CD14-positive monocyte (primary cell): ENCODE measurements around the gene STX10. TPM values are rescaled to one million over a fixed set of nuclear protein-coding genes. Genes with fewer than 3 reads are reported as not detected.
"Not testable (repeated sequence)": the region's sequence is repeated elsewhere in the genome, so short reads cannot be mapped to it uniquely, and the experiment has no call there.

Source experiments
- DNase-seq, 3 donors: peaks; one replicate each; pipeline ENCODE4 v3.0.0-alpha.2; 2011 to 2022
- H2AFZ ChIP-seq: 2 replicates; pipeline ENCODE4 v1.6.0; 2012; ENCODE audit warnings: mild to moderate bottlenecking, low read depth, low read length, inconsistent platforms; ENCODE audit not compliant: insufficient read depth, poor library complexity, severe bottlenecking
- H3K27ac ChIP-seq, 2 donors: 1 replicate in 1 of 2; 2 replicates in 1 of 2; pipeline ENCODE4 v1.5.1; 2012 to 2013; ENCODE audit warnings: low read length in 2 of 2, control low read depth in 1 of 2, inconsistent platforms in 1 of 2, low read depth in 1 of 2, mild to moderate bottlenecking in 1 of 2
- H3K27me3 ChIP-seq, 2 donors: one replicate each; pipeline versions ENCODE4 v1.6.0 to v1.6.1; 2011 to 2013; ENCODE audit warnings: low read length in 2 of 2; ENCODE audit not compliant: control insufficient read depth in 2 of 2, insufficient read depth in 2 of 2
- H3K36me3 ChIP-seq, 2 donors: replicated peaks in 1 of 2; 1 replicate in 1 of 2; 2 replicates in 1 of 2; pipeline versions ENCODE4 v1.5.1 to v1.6.1; 2012 to 2013; ENCODE audit warnings: low read length in 2 of 2, control low read depth in 1 of 2, inconsistent platforms in 1 of 2, mild to moderate bottlenecking in 1 of 2; ENCODE audit not compliant: insufficient read depth in 2 of 2, control insufficient read depth in 1 of 2
- H3K4me1 ChIP-seq, 2 donors: 1 replicate in 1 of 2; 2 replicates in 1 of 2; pipeline versions ENCODE4 v1.5.1 to v1.6.1; 2012 to 2013; ENCODE audit warnings: low read length in 2 of 2, control low read depth in 1 of 2, inconsistent platforms in 1 of 2, mild to moderate bottlenecking in 1 of 2, moderate library complexity in 1 of 2; ENCODE audit not compliant: insufficient read depth in 2 of 2, control insufficient read depth in 1 of 2
- H3K4me2 ChIP-seq: replicated peaks from 2 replicates; pipeline ENCODE3; 2012; ENCODE audit warnings: low read length, moderate library complexity, mild to moderate bottlenecking; ENCODE audit not compliant: poor library complexity, severe bottlenecking; ENCODE audit errors: extremely low read depth
- H3K4me3 ChIP-seq, 3 experiments: fragments of 200-600 bp in 1 of 3; sonication (generic) in 1 of 3; replicated peaks in 1 of 3; 1 replicate in 2 of 3; 2 replicates in 1 of 3; pipeline ENCODE4 v1.5.1; 2011 to 2013; ENCODE audit warnings: low read length in 3 of 3, mild to moderate bottlenecking in 3 of 3, control low read depth in 2 of 3, low read depth in 2 of 3, inconsistent platforms in 1 of 3, moderate library complexity in 1 of 3
- H3K79me2 ChIP-seq: 2 replicates; pipeline ENCODE4 v1.6.0; 2012; ENCODE audit warnings: mild to moderate bottlenecking, control low read depth, inconsistent platforms, low read length, moderate library complexity; ENCODE audit not compliant: insufficient read depth
- H3K9ac ChIP-seq: 2 replicates; pipeline ENCODE4 v1.6.0; 2017; ENCODE audit warnings: low read length, mild to moderate bottlenecking; ENCODE audit not compliant: insufficient read depth, poor library complexity, severe bottlenecking
- H3K9me3 ChIP-seq, 2 donors: replicated peaks in 1 of 2; 1 replicate in 1 of 2; 2 replicates in 1 of 2; pipeline versions ENCODE4 v1.5.1 to v1.6.1; 2012 to 2013; ENCODE audit warnings: low read length in 2 of 2, control low read depth in 1 of 2; ENCODE audit not compliant: control insufficient read depth in 1 of 2, insufficient read depth in 1 of 2
- H4K20me1 ChIP-seq: 2 replicates; pipeline ENCODE4 v1.6.0; 2012; ENCODE audit warnings: mild to moderate bottlenecking, low read length, control low read depth, moderate library complexity; ENCODE audit not compliant: insufficient read depth
- H3K27ac Mint-ChIP-seq, 7 donors: one replicate each; pipeline ENCODE4 v1.8.0; 2020; ENCODE audit warnings: mild to moderate bottlenecking in 7 of 7, mixed read lengths in 7 of 7, moderate library complexity in 6 of 7, inconsistent platforms in 2 of 7
- H3K27me3 Mint-ChIP-seq, 3 donors: one replicate each; pipeline ENCODE4 v1.8.0; 2021 to 2022; ENCODE audit warnings: low read depth in 3 of 3, mild to moderate bottlenecking in 3 of 3, mixed read lengths in 3 of 3, moderate library complexity in 3 of 3, inconsistent platforms in 1 of 3
- H3K36me3 Mint-ChIP-seq, 2 donors: one replicate each; pipeline ENCODE4 v1.8.0; 2020; ENCODE audit warnings: mixed read lengths in 2 of 2, inconsistent platforms in 1 of 2, mild to moderate bottlenecking in 1 of 2
- H3K4me1 Mint-ChIP-seq: one replicate; pipeline ENCODE4 v1.8.0; 2020; ENCODE audit warnings: mild to moderate bottlenecking, mixed read lengths
- H3K4me3 Mint-ChIP-seq, 2 donors: one replicate each; pipeline ENCODE4 v1.8.0; 2020; ENCODE audit warnings: mild to moderate bottlenecking in 2 of 2, mixed read lengths in 2 of 2, moderate library complexity in 1 of 2
- H3K9me3 Mint-ChIP-seq, 7 donors: one replicate each; pipeline ENCODE4 v1.8.0; 2020 to 2022; ENCODE audit warnings: mixed read lengths in 7 of 7, mild to moderate bottlenecking in 6 of 7, moderate library complexity in 6 of 7, inconsistent platforms in 2 of 7
- WGBS: methylation state at CpG from one replicate; pipeline ENCODE4 v1.1.5; 2013; ENCODE audit warnings: missing lambda C conversion rate; ENCODE audit not compliant: insufficient coverage; 5-methylcytosine and 5-hydroxymethylcytosine counted together
- intact Hi-C, 2 donors: fragments of 100-400 bp; cut with micrococcal nuclease; formaldehyde crosslinking; loops; one replicate each; pipeline versions ENCODE4 v1.15.0 to v1.15.1; 2023
- polyA plus RNA-seq, 3 donors: library from polyadenylated mRNA; depleted of rRNA in 1 of 3; unstranded in 2 of 3; stranded (reverse) in 1 of 3; fragments of 300-500 nt in 2 of 3; fragments of >200 nt in 1 of 3; fragmentation: Illumina TruSeq in 2 of 3; gene quantifications; 1 replicate in 2 of 3; 2 replicates in 1 of 3; pipeline ENCODE4 v1.2.3, GENCODE V29; 2012 to 2021
- TF ChIP-seq, protein P1 (sequence below): fragments of 200-600 bp; IDR thresholded peaks from one replicate; pipeline ENCODE4 v1.8.0; 2022; ENCODE audit warnings: antibody characterized with exemption, mild to moderate bottlenecking

The STX10 gene
- polyA plus RNA-seq, 3 donors, result 158 to 392 (median 172) TPM

DNA sequence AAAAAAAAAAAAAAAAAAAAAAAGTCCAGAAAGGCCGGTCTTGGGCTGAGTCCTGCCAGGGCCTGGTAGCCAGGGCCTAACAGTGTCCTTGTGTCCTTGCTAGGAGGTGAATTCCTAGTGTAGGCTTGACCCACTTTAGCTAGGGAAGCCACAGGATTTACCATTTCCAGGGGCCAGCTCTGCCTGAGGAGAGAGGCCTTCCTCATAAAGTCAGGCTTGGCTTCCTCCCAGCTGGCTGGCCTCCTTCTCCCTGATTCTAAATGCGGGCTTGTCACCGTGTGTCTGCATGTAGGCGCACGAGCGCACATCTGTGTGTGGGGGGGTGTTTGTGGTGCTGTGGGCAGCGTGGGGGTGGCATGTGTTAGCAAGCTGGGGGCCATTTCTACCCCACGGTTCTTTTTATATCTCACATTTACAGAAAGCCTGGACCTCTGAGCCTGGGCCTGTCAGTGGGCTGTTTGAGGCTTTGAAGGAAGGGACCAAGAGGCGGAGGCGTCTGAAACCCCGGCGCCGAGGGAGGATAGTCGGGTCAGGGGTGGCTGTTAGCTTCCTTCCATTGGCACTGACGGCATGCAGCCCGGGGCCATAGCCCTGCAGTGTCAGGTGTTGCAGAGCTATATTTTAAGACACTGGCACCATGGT is 31.7 kb upstream of the STX10 start:
- H3K9me3 ChIP-seq, result no peaks in the 10 kb centered on the region
- no peaks in the 10 kb centered on the region for H3K27me3 Mint-ChIP-seq
- H3K4me3 ChIP-seq, result no peak overlapping the region
- no peaks in the 10 kb centered on the region for H3K27me3 ChIP-seq
- H3K27ac ChIP-seq, result peak overlapping the region in 1 of 2 donors; percentile 5
- peak overlapping the region; percentile 77 for H2AFZ ChIP-seq
- H3K4me1 Mint-ChIP-seq, result peaks cover 7% of the 10 kb centered on the region
- H3K4me1 ChIP-seq, result peaks cover 6 to 8% of the 10 kb centered on the region in 2 donors
- no peak overlapping the region for H3K4me3 Mint-ChIP-seq
- TF ChIP-seq, protein P1, sequence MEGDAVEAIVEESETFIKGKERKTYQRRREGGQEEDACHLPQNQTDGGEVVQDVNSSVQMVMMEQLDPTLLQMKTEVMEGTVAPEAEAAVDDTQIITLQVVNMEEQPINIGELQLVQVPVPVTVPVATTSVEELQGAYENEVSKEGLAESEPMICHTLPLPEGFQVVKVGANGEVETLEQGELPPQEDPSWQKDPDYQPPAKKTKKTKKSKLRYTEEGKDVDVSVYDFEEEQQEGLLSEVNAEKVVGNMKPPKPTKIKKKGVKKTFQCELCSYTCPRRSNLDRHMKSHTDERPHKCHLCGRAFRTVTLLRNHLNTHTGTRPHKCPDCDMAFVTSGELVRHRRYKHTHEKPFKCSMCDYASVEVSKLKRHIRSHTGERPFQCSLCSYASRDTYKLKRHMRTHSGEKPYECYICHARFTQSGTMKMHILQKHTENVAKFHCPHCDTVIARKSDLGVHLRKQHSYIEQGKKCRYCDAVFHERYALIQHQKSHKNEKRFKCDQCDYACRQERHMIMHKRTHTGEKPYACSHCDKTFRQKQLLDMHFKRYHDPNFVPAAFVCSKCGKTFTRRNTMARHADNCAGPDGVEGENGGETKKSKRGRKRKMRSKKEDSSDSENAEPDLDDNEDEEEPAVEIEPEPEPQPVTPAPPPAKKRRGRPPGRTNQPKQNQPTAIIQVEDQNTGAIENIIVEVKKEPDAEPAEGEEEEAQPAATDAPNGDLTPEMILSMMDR, result no peak
- no peaks in the 10 kb centered on the region for H4K20me1 ChIP-seq
- H3K9me3 Mint-ChIP-seq, result peaks cover 0 to 5% (median 0%) of the 10 kb centered on the region in 7 donors
- H3K79me2 ChIP-seq, result no peaks in the 10 kb centered on the region
- H3K27ac Mint-ChIP-seq, result peak overlapping the region in 3 of 7 donors; percentile 57 to 70 (median 63)
- peak in 1 of 3 donors; percentile 16 for DNase-seq
- H3K36me3 Mint-ChIP-seq, result no peaks in the 10 kb centered on the region
- intact Hi-C loops, result no loop called here
- H3K36me3 ChIP-seq, result no peaks in the 10 kb centered on the region
- H3K4me2 ChIP-seq, result no peak overlapping the region
- WGBS, result 12% methylated on average over 7 of the region's 16 CpGs
- peak overlapping the region; percentile 15 for H3K9ac ChIP-seq

DNA sequence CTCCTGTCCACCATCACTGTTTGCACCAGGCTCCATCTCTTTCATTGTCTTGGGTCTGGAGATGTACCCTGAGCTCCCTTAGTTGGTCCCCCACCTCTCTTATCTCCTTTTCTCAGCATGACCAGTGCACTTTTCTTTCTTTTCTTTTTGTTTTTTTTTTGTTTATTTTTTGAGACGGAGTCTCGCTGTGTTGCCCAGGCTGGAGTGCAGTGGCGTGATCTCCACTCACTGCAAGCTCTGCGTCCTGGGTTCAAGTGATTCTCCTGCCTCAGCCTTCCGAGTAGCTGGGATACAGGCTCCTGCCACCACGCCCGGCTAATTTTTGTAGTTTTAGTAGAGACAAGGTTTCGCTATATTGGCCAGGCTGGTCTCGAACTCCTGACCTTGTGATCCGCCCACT is 28.1 kb upstream of the STX10 start:
- H3K36me3 Mint-ChIP-seq, H2AFZ ChIP-seq, H3K4me2 ChIP-seq, H4K20me1 ChIP-seq, H3K27me3 Mint-ChIP-seq, H3K9ac ChIP-seq, DNase-seq, H3K27me3 ChIP-seq, H3K27ac Mint-ChIP-seq, H3K79me2 ChIP-seq, H3K9me3 Mint-ChIP-seq, H3K9me3 ChIP-seq, H3K36me3 ChIP-seq, intact Hi-C loops, H3K4me3 ChIP-seq, H3K27ac ChIP-seq, H3K4me3 Mint-ChIP-seq: not testable (repeated sequence)
- H3K4me1 ChIP-seq, result peaks cover 9 to 11% of the 10 kb centered on the region in 2 donors
- peaks cover 12% of the 10 kb centered on the region for H3K4me1 Mint-ChIP-seq
- 97% methylated on average over 7 of the region's 10 CpGs for WGBS

DNA sequence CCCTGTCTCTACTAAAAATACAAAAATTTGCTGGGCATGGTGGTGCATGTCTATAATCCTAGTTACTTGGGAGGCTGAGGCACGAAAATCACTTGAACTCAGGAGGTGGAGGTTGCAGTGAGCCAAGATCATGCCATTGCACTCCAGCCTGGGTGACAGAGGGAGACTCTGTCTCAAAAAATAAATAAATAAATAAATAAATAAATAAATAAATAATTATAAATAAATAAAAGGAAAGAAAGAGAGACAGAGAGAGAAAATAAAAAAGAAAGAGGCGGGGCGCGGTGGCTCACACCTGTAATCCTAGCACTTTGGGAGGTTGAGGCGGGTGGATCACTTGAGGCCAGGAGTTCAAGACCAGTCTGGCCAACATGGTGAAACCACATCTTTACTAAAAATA is 27.4 kb upstream of the STX10 start:
- H3K9me3 ChIP-seq, H3K4me2 ChIP-seq, H3K9me3 Mint-ChIP-seq, DNase-seq, H3K4me3 ChIP-seq, H3K27ac ChIP-seq, H3K27me3 Mint-ChIP-seq, H3K36me3 Mint-ChIP-seq, H3K27ac Mint-ChIP-seq, H2AFZ ChIP-seq, H3K79me2 ChIP-seq, intact Hi-C loops, H3K9ac ChIP-seq, H3K27me3 ChIP-seq, H3K4me3 Mint-ChIP-seq, H3K36me3 ChIP-seq, H4K20me1 ChIP-seq: not testable (repeated sequence)
- H3K4me1 ChIP-seq, result peaks cover 16 to 18% of the 10 kb centered on the region in 2 donors
- no CpG with 5 or more reads among the region's 5 CpGs for WGBS
- peaks cover 19% of the 10 kb centered on the region for H3K4me1 Mint-ChIP-seq
